ENCODE results near the gene DCAF15.

The DCAF15 gene

DNA sequence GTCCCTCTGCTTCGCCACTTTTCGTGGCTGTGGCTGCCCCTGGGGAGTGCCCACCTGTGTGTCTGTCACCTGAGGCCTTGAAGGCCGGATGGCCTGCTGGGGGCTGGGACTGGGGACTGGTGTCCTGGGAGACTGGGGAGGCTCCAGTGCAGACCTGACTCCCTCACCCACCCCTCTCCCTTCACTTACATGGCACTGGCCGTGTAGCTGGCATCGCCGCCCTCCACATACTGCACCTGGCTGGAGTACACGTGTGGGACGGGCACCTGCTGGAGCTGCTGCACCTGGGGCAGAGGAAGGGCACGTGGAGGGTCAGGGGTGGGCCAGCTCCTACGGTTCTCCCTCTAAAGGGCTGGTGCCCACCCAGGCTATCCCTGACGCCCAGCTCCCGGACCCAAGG, 25.5 kb downstream of the DCAF15 start:
- TF ChIP-seq, protein P1, sequence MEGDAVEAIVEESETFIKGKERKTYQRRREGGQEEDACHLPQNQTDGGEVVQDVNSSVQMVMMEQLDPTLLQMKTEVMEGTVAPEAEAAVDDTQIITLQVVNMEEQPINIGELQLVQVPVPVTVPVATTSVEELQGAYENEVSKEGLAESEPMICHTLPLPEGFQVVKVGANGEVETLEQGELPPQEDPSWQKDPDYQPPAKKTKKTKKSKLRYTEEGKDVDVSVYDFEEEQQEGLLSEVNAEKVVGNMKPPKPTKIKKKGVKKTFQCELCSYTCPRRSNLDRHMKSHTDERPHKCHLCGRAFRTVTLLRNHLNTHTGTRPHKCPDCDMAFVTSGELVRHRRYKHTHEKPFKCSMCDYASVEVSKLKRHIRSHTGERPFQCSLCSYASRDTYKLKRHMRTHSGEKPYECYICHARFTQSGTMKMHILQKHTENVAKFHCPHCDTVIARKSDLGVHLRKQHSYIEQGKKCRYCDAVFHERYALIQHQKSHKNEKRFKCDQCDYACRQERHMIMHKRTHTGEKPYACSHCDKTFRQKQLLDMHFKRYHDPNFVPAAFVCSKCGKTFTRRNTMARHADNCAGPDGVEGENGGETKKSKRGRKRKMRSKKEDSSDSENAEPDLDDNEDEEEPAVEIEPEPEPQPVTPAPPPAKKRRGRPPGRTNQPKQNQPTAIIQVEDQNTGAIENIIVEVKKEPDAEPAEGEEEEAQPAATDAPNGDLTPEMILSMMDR (IDR thresholded peaks at IDR 0.05; ENCODE audit: control insufficient read depth, extremely low read depth, insufficient read depth) = no peak

DNA sequence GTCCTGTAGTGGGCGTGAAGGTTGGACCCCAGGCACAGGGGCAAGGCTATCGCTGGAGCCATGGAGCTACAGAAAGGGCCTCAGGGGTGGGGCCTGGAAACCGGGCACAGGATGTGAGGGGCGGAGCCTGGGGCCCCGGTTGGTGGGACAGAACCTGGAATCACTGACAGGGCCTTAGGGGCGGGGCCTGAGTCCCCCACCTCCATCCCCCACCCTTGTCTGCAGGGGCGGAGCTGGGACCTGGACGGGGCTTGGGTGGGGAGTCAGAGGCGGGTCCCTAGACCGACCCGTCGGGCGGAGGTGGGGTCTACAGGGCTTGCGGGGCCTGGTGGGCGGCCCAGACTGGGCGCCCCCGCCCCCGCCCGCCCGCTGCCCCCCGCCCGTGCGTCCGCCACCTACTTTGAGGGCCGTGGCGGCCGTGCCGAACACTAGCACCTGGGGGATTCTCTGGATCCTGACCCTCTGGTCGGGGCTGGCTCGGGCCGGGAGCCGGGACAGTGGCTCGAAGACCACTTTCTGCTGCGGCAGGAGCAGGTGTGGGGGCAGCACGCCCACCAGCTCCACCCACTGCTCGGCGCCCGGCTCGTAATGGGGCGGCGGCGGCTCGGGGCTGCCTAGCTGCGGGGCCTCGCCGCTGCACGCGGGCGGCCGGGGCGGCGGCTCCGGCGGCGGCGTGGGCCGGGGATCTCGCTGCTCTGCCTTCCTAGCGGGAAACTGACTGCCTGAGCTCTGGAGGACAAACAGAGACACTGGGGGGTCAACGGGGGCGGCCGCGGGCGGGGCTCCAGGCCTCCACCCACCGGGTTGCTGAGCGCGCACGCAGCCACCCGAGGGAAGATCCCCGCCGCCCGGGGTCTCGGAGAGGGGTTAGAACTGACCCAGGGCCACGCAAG, 26.3 kb downstream of the DCAF15 start:
- TF ChIP-seq, protein P1 (IDR thresholded peaks at IDR 0.05; ENCODE audit: control insufficient read depth, extremely low read depth, insufficient read depth) = no peak
- no peak for DNase-seq (ENCODE audit: low read depth)

More for the DNA sequence above, 25.5 kb downstream of the DCAF15 start:
- H3K4me3 ChIP-seq (ENCODE audit: low read depth, low read length) = no peak overlapping the region
- no peak for DNase-seq (ENCODE audit: low read depth)

DNA sequence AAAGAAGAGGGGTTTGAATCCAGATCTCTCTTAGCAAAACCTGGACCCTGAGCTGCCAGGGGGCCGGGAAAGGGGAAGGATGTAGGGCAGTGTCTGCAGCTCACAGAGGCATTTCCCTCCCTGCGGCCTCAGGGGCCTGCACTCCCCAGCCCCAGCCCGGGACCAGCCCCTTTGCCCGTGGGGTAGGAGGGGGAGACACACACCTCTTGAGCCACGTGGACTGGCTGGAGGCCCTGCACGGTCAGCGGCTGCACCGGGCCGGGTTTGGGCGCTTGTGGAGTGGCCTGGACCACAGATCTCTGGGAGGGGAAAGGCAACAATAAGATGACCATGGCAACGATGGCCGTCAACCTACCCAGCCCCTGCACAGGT, 26.9 kb downstream of the DCAF15 start:
- H3K4me3 ChIP-seq (ENCODE audit: low read depth, low read length) = no peak overlapping the region
- no peak for DNase-seq (ENCODE audit: low read depth)
- TF ChIP-seq, protein P1 (IDR thresholded peaks at IDR 0.05; ENCODE audit: control insufficient read depth, extremely low read depth, insufficient read depth) = no peak

More for the DNA sequence above, 26.3 kb downstream of the DCAF15 start:
- no peak overlapping the region for H3K4me3 ChIP-seq (ENCODE audit: low read depth, low read length)

DNA sequence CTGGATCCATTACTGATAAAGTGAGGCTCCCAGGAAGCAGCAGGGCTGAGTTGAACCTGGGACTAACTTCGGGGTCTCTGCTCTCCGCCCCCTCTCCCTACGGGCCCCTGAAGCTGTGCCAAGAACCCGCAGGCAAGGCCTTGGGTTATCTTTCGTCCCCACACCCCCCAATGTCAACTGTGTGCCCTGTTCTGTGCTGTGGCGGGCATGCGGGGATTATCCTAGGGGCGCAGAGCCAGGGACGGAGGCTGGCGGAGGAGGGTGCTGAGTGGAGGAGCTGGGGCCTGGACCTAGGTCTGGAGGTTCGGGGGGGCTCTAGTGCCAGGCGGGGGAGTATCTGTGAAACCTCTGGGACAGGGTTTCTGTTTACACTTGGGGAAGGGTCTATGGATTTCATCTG, 27.4 kb downstream of the DCAF15 start:
- TF ChIP-seq, protein P1 (IDR thresholded peaks at IDR 0.05; ENCODE audit: control insufficient read depth, extremely low read depth, insufficient read depth) = no peak
- no peak overlapping the region for H3K4me3 ChIP-seq (ENCODE audit: low read depth, low read length)
- no peak for DNase-seq (ENCODE audit: low read depth)

DNA sequence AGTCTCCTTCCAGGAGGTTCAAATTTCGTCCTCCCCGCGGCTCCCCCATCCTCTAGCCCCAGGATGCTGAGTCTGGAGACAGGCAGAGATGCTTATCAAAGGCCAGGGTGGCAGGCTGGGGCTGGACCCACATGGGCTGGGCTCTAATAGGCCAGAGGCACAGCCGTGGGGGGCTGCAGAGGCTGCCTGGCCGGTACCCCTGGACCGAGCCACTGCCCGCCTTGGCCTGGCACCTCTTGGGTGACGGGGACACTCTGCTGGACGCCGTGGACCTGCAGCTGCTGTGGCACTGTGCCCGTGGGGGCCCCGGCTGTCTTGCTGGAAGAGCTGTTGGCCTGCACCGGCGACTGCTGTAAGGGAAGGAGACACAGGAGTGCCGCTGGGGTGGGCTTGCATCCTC, 28.0 kb downstream of the DCAF15 start:
- TF ChIP-seq, protein P1 (IDR thresholded peaks at IDR 0.05; ENCODE audit: control insufficient read depth, extremely low read depth, insufficient read depth) = no peak
- DNase-seq (ENCODE audit: low read depth) = no peak
- H3K4me3 ChIP-seq (ENCODE audit: low read depth, low read length) = no peak overlapping the region

DNA sequence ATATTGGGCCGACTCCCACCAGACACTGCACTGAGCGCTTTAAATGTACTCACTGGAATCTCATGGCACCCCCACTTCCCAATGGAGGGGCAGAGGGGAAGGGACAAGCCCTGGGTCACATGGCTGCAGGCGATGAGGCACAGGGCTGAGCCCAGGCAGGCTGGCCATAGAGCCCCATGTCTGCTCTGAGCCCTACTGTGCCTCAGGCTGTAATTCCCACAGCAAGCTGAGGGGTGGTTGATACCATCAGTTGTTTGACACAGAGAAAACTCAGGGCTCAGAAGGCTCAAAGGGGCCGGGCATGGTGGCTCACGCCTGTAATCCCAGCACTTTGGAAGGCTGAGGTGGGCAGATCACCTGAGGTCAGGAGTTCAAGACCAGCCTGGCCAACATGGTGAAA, 28.7 kb downstream of the DCAF15 start:
- TF ChIP-seq, protein P1 (IDR thresholded peaks at IDR 0.05; ENCODE audit: control insufficient read depth, extremely low read depth, insufficient read depth) = no peak
- H3K4me3 ChIP-seq (ENCODE audit: low read depth, low read length) = no peak overlapping the region
- DNase-seq (ENCODE audit: low read depth) = no peak

DNA sequence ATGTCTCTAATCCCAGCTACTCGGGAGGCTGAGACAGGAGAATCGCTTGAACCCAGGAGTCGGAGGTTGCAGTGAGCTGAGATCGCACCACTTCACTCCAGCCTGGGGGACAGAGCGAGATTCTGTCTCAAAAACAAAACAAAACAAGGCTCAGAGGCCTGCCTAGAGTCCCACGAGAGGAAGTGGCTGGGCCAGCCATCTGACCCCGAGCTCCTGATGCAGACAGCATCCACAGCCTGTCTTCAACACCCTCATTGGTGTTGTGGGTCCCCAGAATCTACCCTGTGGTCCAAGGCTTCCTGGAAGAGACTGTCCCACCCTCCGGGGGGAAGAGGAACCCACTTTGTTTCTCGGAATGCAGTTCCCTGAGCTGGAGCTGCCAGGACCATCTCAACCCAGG, 29.2 kb downstream of the DCAF15 start:
- H3K4me3 ChIP-seq (ENCODE audit: low read depth, low read length) = no peak overlapping the region
- DNase-seq (ENCODE audit: low read depth) = no peak
- TF ChIP-seq, protein P1 (IDR thresholded peaks at IDR 0.05; ENCODE audit: control insufficient read depth, extremely low read depth, insufficient read depth) = no peak
